GM18511 (cell line): ENCODE data around the gene TNK2.
"Not testable (repeated sequence)": the region's sequence is repeated elsewhere in the genome, so short reads cannot be mapped to it uniquely, and the experiment has no call there.

Source experiments
- ATAC-seq: cut with Tn5 transposase; IDR thresholded peaks from one replicate; pipeline ENCODE4 v1.9.1; 2021; ENCODE audit warnings: mild to moderate bottlenecking, moderate library complexity; ENCODE audit not compliant: unreplicated experiment

The TNK2 gene

DNA sequence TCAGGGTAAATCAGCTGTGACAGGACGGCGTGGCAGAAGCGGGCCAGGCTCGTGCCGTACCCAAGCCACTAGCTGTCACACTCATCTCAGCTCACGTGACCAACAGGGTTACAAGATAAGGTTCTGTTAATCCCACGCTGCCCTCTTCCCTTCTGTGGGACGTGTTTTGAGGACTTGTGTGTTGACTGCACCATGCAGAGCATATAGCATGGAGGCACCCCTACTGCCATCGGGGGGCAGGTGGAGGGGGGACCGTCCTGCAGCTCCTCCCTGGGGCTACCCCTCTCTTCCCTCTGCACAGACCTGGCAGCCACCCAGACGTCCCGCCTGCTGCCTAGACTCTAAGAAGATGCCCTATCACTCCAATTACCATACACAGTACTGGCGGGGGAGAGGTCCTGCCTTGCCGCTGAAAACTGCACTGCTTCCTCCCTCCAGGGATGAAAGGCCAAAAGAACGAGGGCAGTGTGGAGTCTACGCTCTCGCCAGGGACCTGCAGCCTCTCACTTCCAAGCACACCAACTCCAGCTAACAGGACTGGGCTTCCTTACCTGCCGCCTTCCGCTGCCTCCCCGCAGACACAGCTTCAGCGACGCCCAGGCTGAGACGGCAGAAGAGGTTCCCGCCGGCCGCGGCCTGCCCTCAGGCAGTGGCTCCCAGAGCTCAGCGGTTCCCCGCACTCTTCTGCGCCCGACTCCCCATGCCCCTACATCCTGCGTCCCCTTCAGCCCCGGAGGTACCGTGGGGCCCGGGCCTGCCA lies at the start of gene TNK2:
Gene TNK2, minus strand, starts transcription at position 618 of the 760 bp plus-strand sequence. CDS start 19,963 bp downstream, outside the sequence.
- ATAC-seq: peak; percentile 37

- no peak for ATAC-seq
Observed at GRCh38 chr3:195956577-195956976, 48.2 kb upstream of the TNK2 start.

- not testable (repeated sequence) for ATAC-seq
Observed at GRCh38 chr3:195955416-195955841, 47.1 kb upstream of the TNK2 start.

GRCh38 chr3:195954752-195955119 lies 46.4 kb upstream of the TNK2 start:
- peak; percentile 61 for ATAC-seq

GRCh38 chr3:195954052-195954751 lies 45.9 kb upstream of the TNK2 start:
- peak; percentile 99 for ATAC-seq

DNA sequence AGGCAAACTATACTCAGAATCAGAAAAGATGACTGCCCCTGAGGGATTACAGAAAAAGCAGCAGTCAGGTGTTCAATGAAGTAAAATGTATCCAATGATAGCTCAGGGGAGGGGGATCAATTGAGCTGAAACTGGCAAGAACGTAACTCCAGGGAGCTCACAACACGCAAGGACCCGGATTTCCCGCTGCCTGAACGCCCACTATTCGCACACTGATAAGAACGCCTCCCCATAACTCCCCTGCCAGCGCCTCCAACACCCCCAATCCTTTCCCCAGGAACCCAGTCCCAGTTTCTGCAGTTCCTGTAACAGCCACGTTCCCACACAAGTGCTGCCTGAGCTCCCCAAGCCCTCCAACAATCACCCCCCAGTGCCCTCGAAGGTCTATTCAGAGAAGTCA lies 44.2 kb upstream of the TNK2 start:
- ATAC-seq: not testable (repeated sequence)

DNA sequence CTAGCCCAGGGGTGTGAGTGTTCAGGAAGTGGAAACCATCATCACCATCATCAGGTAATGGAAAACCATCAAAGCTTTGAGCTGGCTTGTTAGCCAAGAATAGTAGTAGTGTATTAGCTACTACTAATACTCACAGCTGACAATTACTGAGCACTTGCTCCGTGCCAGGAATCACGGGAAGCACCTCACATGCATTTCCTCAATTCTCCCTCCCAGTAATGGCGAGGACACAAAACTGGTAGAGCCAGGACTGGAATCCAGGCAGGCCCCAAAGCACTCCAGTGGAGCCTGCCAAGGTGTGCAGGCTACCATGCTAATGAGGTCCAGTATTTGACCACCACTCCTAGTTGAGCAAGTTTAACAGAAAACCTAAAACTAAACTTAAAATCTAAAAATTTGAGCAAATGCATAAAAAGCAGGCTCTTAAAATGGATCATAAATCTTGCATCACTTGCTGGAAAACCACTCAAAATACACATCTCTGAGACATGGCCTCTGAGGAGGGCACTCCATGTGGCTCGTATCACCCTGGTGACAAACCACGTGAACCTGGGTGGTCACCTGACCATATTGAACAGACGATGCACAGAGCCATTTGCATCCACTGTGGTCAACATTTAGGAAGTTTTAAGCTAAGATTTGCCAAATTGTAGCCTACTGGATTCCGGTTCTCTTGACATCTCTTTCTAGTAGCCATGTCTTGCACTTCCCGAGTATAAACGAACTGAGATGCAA lies 43.3 kb upstream of the TNK2 start:
- not testable (repeated sequence) for ATAC-seq

- ATAC-seq: not testable (repeated sequence)
Observed at GRCh38 chr3:195950731-195951130, 42.4 kb upstream of the TNK2 start.

DNA sequence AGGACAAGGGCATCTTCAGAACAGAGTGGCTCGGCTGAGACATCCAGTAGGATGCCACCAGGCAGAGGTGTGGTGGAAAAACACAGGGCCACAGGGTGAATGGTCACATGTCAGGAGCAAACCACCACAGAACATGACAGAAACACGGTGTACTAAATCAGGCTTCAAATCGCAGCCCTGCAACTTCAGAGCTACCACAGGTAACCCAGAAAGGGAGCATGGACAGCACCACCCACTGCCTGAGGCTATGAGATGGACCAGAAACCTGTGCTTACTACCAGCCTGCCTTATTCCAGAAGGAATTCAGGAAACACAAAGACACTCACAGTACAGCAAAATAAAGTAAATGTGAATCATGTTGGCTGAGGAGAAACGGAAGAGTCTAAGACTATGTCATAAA lies 41.8 kb upstream of the TNK2 start:
- not testable (repeated sequence) for ATAC-seq

DNA sequence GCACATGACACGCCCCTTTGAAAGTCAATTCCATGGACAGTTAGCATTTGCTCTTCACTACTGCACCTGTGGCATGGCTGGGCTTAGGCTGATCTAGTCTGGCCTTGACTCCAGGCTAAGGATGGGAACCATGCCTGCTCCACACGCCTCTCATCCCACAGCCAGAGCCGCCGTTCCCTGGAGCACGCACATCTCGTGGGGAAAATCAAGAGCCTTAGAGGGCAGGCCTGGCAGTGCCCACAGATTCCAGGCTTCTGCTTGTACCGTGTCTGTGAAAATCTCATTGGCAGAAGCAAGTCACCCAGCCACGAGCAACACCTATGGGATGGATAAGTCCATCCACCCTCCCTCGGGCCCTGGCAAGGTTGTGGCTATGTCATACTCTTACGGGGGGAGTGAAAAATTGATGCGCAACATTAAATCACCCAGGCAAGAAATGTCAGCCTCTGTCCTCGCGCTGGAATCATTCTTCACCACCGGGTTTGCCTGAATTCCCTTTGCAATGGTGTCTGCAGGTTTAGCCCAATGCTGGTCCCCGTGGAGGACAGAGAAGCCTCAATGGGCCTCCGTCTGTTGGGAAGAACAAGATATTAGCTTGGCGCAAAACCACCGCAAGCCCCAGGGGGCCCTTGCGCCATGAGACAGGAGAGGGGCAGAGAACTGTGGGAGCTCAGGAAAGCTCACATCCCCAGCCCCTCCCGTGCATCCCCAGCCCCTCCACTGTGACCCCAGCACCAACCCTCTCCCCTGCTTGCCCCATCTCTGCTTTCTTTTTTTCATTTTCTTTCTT lies 38.8 kb upstream of the TNK2 start:
- ATAC-seq: not testable (repeated sequence)

DNA sequence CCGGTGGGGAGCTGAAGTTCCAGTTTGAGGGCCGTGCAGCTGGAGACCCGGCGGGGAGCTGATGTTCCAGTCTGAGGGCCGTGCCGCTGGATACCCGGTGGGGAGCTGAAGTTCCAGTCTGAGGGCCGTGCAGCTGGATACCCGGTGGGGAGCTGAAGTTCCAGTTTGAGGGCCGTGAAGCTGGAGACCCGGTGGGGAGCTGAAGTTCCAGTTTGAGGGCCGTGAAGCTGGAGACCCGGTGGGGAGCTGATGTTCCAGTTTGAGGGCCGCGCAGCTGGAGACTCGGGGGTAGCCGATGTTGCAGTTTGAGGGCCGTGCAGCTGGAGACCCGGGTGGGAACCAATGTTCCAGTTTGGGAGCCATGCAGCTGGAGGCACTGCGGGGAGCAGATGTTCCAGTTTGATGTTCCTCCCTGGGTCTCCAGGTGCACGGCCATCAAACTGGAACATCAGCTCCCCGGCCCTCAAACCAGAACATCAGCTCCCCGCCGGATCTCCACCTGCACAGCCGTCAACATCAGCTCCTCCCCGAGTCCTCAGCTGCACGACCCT lies 33.0 kb upstream of the TNK2 start:
- ATAC-seq: not testable (repeated sequence)

- not testable (repeated sequence) for ATAC-seq
Observed at GRCh38 chr3:195940806-195941205, 32.5 kb upstream of the TNK2 start.

- ATAC-seq: not testable (repeated sequence)
Observed at GRCh38 chr3:195939526-195940470, 31.4 kb upstream of the TNK2 start.

DNA sequence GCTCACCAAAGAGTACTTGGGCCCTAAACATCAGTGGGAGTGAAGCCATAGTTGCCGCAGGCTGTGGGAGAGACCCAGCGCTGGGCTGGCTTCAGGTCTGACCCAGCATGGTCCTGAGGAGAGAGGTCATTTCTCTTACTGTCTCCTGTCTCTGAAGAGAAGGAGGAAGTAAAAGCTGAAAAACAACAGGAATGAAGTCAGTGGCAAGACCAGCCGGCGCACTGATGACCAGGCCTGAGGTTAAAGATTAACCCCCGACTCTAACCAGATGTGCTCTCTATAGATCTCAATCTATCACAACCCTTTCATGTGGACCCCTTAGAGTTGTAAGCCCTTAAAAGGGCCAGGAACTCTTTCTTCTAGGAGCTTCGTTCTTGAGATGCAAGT lies 24.7 kb upstream of the TNK2 start:
- ATAC-seq: not testable (repeated sequence)

DNA sequence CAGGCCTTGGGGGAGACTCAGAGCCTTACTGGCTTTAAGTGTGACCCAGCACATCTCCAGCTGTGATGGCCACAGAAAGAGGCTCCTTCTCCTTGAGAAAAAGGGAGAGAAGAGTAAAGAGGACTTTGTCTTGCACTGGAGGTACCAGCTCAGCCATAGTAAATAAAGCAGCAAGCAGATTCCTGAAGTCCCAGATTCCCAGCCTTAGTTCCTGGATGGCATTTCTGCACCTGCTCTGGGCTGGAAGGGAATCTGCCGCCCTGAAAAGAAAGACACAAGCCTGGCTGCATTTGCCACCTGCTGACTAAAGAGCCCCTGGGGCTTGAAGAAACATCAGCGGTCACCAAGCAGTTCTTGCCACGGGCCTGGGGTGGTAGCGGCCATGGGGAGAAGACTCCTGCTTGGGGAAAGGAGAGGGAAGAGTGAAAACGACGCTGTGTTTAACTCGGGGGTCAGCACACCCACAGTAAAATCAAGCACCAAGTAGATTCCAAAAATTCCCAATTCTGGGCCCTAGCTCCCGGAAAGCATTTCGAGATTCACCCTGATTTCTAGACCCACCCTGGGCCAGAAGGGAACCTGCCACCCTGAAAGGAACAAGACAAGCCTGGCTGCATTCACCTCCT lies 24.2 kb upstream of the TNK2 start:
- ATAC-seq: no peak

GRCh38 chr3:195931582-195932273 lies 23.4 kb upstream of the TNK2 start:
- ATAC-seq: no peak

- no peak for ATAC-seq
Observed at GRCh38 chr3:195929452-195929851, 21.1 kb upstream of the TNK2 start.

- no peak for ATAC-seq
Observed at GRCh38 chr3:195921334-195921791, 13.0 kb upstream of the TNK2 start.
